SIG-M5 (cell line): ENCODE results near the gene FRMPD2.
"Not testable (repeated sequence)": the region's sequence is repeated elsewhere in the genome, so short reads cannot be mapped to it uniquely, and the experiment has no call there.

Experiments used
- DNase-seq: peaks from one replicate; lab custom pipeline; 2025; lab: John Stamatoyannopoulos, UW

The FRMPD2 gene

GRCh38 chr10:48232717-48233447 lies 41.6 kb downstream of the FRMPD2 start:
- DNase-seq = no peak

- no peak for DNase-seq
Observed at GRCh38 chr10:48231699-48232315, 42.7 kb downstream of the FRMPD2 start.

- DNase-seq = no peak
Observed at GRCh38 chr10:48231178-48231577, 43.3 kb downstream of the FRMPD2 start.

- DNase-seq = no peak
Observed at GRCh38 chr10:48227213-48227612, 47.3 kb downstream of the FRMPD2 start.

- DNase-seq = no peak
Observed at GRCh38 chr10:48224979-48225560, 49.4 kb downstream of the FRMPD2 start.

GRCh38 chr10:48224296-48224695 lies 50.2 kb downstream of the FRMPD2 start:
- no peak for DNase-seq

- no peak for DNase-seq
Observed at GRCh38 chr10:48221814-48222213, 52.7 kb downstream of the FRMPD2 start.

GRCh38 chr10:48221031-48221430 lies 53.5 kb downstream of the FRMPD2 start:
- DNase-seq = not testable (repeated sequence)

- no peak for DNase-seq
Observed at GRCh38 chr10:48219194-48219593, 55.3 kb downstream of the FRMPD2 start.

- DNase-seq = no peak
Observed at GRCh38 chr10:48216744-48217143, 57.8 kb downstream of the FRMPD2 start.

GRCh38 chr10:48216204-48216505 lies 58.3 kb downstream of the FRMPD2 start:
- no peak for DNase-seq

- no peak for DNase-seq
Observed at GRCh38 chr10:48215486-48216203, 58.9 kb downstream of the FRMPD2 start.

- DNase-seq = no peak
Observed at GRCh38 chr10:48214716-48215485, 59.6 kb downstream of the FRMPD2 start.

- DNase-seq = no peak
Observed at GRCh38 chr10:48213047-48213446, 61.4 kb downstream of the FRMPD2 start.

- no peak for DNase-seq
Observed at GRCh38 chr10:48211777-48212176, 62.7 kb downstream of the FRMPD2 start.

GRCh38 chr10:48210966-48211365 lies 63.5 kb downstream of the FRMPD2 start:
- DNase-seq = no peak

GRCh38 chr10:48210391-48210790 lies 64.1 kb downstream of the FRMPD2 start:
- DNase-seq = no peak

- DNase-seq = no peak
Observed at GRCh38 chr10:48209241-48209640, 65.3 kb downstream of the FRMPD2 start.

GRCh38 chr10:48207853-48208252 lies 66.6 kb downstream of the FRMPD2 start:
- DNase-seq = no peak

- DNase-seq = no peak
Observed at GRCh38 chr10:48206482-48207250, 67.8 kb downstream of the FRMPD2 start.

GRCh38 chr10:48205918-48206317 lies 68.6 kb downstream of the FRMPD2 start:
- DNase-seq = no peak
